Measurements from ENCODE around the gene OTUD4. TPM values are rescaled to one million over a fixed set of nuclear protein-coding genes. Genes with fewer than 3 reads are reported as not detected.

OTUD4 gene, protein sequence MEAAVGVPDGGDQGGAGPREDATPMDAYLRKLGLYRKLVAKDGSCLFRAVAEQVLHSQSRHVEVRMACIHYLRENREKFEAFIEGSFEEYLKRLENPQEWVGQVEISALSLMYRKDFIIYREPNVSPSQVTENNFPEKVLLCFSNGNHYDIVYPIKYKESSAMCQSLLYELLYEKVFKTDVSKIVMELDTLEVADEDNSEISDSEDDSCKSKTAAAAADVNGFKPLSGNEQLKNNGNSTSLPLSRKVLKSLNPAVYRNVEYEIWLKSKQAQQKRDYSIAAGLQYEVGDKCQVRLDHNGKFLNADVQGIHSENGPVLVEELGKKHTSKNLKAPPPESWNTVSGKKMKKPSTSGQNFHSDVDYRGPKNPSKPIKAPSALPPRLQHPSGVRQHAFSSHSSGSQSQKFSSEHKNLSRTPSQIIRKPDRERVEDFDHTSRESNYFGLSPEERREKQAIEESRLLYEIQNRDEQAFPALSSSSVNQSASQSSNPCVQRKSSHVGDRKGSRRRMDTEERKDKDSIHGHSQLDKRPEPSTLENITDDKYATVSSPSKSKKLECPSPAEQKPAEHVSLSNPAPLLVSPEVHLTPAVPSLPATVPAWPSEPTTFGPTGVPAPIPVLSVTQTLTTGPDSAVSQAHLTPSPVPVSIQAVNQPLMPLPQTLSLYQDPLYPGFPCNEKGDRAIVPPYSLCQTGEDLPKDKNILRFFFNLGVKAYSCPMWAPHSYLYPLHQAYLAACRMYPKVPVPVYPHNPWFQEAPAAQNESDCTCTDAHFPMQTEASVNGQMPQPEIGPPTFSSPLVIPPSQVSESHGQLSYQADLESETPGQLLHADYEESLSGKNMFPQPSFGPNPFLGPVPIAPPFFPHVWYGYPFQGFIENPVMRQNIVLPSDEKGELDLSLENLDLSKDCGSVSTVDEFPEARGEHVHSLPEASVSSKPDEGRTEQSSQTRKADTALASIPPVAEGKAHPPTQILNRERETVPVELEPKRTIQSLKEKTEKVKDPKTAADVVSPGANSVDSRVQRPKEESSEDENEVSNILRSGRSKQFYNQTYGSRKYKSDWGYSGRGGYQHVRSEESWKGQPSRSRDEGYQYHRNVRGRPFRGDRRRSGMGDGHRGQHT
- total RNA-seq (2022; extraction: Qiagen RNA extraction) = 12.0 to 16.8 TPM (median 14.6 TPM) in 5 replicates

DNA sequence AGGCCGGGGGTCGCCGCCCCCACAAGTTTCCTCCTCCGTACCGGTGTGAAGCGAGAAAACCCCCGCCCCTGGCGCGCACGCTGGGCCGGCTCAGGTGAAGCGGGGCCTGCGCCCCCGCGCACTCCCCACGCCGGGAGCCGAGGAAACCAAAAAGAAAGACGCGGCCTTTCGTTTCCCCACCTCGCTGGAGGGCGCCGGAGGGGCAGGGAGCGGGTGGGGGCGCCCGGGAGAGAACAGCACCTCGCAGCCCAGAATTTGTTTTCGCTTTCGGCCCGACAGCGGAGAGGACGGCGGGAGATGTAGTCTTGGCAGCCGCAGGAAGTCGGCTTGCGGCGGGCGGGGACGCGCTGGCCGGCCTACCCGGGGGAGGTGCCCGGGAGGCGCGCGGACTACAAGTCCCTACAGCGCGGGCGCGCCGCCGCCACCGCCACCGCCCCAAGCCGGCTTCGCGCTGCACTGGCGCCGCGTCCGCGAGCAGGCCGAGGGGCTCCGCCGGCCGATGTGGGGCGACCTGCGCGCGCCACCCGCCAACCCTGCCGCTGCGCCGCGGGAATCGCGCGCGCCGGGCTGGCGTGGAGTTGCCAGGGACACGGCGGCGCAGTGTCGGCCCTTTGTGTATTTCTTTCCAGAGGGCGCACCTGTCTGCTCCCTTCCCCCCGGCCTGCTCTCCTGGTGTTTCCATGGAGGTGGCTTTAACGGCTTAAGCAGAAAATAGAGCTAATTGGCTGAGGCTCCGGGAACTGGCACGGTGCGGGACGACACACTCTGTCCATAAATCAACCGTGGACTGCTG is at the start of gene OTUD4:
Gene OTUD4 (minus strand): TSS at position 292 of the 793 bp plus-strand sequence. CDS start 616 bp downstream, outside the sequence.

DNA sequence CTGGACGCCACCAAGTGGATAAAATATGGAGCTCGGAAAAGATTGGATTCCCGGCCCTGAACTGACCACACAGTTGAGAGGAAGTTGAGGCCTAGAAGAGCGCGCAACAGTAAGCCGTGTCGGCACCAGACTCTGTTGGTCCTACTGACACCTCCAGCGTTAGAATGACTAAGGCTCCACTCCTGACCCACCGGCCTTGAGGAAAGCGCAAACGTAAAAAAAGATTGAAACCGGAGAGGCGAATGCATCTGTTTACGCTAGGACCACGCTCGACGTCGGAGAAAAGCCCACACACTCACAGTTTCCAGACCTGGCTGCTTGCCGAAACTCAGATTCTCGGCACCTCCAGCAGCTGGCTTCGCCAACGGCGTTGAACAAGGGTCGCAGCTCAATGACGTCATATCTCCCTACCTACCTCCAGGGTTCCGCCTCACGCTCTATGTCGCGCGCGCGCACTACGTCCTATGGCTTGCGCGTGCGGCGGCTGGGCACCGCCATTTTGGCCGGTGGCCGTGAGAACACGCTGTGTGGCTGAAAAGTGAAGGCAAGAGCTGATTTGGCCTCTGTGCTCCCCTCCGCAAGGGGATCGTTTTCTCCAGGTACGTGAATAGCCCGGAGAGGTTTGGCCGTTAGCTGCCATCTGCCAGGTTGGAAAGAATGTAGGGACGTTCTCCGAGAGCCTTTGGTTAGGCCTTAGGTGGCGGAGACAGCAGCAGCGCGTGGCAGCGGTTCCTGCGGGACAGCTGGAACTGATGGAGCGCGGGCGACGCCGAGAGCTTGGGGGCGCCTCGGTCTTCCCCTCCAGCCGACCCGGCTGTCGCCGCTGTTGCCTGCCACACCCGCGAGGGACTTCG is 82.3 kb downstream of the OTUD4 start, which contains the start of the genes ABCE1 and ANAPC10:
Gene ABCE1 (plus strand): TSS at position 491 of the 854 bp plus-strand sequence. CDS start 6,102 bp downstream, outside the sequence.
Gene ANAPC10 (minus strand): TSS at position 376 of the 854 bp plus-strand sequence. CDS start 2,097 bp downstream, outside the sequence.

Other genes starting within 250 kb of the OTUD4 start
- gene ANAPC10, start 82.4 kb downstream of the OTUD4 start, total RNA-seq (2022; extraction: Qiagen RNA extraction) = 10.3 to 15.9 TPM (median 11.4 TPM) in 5 replicates
- gene ABCE1, start 82.3 kb downstream of the OTUD4 start, total RNA-seq (2022; extraction: Qiagen RNA extraction) = 57.6 to 115 TPM (median 62.0 TPM) in 5 replicates